GM18519 (cell line): ENCODE data around the gene APBB1.
"Not testable (repeated sequence)": the region's sequence is repeated elsewhere in the genome, so short reads cannot be mapped to it uniquely, and the experiment has no call there.

Experiments
- ATAC-seq: cut with Tn5 transposase; IDR thresholded peaks from one replicate; pipeline ENCODE4 v1.9.1; 2021; ENCODE audit warnings: mild to moderate bottlenecking, moderate library complexity; ENCODE audit not compliant: unreplicated experiment, low FRiP score

Gene APBB1

GRCh38 chr11:6393989-6394670, 24.8 kb downstream of the APBB1 start:
- no peak for ATAC-seq

GRCh38 chr11:6392251-6392650, 26.6 kb downstream of the APBB1 start:
- not testable (repeated sequence) for ATAC-seq

DNA sequence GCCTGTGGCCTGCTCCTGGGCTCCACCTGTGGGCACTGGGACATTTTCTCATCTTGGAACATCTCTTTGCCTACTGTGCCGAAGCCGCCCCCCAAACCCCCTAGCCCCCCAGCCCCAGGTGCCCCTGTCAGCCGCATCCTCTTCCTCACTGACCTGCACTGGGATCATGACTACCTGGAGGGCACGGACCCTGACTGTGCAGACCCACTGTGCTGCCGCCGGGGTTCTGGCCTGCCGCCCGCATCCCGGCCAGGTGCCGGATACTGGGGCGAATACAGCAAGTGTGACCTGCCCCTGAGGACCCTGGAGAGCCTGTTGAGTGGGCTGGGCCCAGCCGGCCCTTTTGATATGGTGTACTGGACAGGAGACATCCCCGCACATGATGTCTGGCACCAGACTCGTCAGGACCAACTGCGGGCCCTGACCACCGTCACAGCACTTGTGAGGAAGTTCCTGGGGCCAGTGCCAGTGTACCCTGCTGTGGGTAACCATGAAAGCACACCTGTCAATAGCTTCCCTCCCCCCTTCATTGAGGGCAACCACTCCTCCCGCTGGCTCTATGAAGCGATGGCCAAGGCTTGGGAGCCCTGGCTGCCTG, 27.3 kb downstream of the APBB1 start:
- ATAC-seq = no peak

- ATAC-seq = no peak
These were observed 28.0 kb downstream of the APBB1 start for GRCh38 chr11:6390718-6391469.

GRCh38 chr11:6389905-6390717, 28.8 kb downstream of the APBB1 start, which contains the start of gene SMPD1:
SMPD1 (plus strand) TSS chr11:6390474; CDS start chr11:6390599, 125 bp downstream.
- peak; percentile 96 for ATAC-seq

DNA sequence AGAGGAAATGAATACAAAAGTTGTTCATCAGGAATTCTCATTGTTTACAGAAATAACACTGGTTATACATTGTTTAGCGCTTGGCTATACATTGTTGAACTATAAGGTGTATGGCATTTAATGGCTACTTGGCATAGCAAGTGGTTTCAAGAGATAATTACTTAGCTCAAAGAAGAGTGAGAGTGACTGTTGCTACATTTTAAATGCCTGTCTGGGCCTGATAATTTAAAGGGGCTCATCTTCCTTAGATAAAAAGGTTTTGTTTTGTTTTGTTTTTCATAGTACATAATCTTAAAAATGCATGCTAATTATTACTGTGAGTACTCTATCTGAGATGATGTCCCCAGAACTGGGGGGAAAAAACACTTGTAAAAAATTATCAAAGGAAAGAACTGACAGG, 30.1 kb downstream of the APBB1 start:
- no peak for ATAC-seq

- no peak for ATAC-seq
These were observed 30.9 kb downstream of the APBB1 start for GRCh38 chr11:6387811-6388599.

- no peak for ATAC-seq
These were observed 33.7 kb downstream of the APBB1 start for GRCh38 chr11:6385046-6385777.

DNA sequence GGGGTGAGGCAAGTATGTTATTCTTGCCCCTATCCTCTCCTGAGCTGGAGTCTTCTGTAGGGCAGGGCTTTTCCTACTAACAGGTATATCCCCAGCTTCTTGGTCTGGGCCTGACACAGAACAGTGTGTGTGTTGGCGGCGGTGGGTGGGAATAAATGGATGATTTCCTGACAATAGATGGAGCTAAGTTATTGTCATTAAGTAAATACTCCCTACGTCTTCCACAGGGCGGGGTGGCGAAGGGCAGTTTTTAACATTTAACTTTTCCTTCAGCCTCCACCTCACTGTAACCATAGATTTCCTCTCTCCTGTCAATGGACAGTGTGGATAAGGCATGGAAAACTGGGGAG, 40.3 kb downstream of the APBB1 start:
- no peak for ATAC-seq

- ATAC-seq = peak; percentile 61
These were observed 40.8 kb downstream of the APBB1 start for GRCh38 chr11:6377902-6378639.

GRCh38 chr11:6371825-6372224, 47.1 kb downstream of the APBB1 start:
- no peak for ATAC-seq

- no peak for ATAC-seq
These were observed 53.2 kb downstream of the APBB1 start for GRCh38 chr11:6365659-6366058.

DNA sequence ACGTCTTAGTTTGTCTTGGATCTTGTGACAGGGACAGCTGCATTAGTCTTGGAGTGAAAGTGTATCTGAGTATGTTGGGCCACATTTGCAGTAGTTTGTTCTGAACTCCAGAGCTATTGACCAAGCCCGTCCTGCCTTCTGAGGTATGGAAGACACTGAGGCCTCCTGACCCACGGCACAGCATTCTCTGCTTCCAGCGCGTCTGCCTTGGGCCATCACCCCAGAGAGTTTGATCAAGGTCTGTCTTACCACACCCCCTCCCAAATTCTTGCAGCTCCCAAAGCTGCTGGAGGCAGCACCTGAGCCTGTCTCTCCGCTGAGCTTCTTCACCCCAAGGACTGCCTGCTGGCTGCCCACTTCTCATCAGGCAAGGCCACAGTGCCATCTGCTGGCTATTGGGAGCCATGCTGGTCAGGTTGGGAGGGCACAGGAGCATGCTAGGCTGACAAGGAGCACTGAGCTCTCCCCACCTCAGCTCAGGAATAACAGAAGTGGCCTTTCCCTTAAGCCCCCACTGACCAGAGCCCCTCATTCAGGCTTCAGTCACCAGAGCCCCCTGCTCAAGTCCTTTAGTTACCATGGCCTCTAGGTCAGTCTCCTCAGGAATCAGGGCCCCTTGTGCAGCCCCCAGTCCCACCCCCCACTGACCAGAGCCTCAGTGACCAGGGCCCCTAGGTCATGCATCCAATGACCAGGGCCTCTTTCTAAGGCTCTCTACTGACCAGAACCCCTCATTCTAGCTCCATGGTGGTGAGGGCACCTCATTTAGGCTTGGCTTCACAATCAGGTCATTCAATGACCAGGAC, 55.8 kb downstream of the APBB1 start:
- peak; percentile 76 for ATAC-seq

- no peak for ATAC-seq
These were observed 56.6 kb downstream of the APBB1 start for GRCh38 chr11:6362185-6362872.

- no peak for ATAC-seq
These were observed 58.7 kb downstream of the APBB1 start for GRCh38 chr11:6360183-6360582.

- no peak for ATAC-seq
These were observed 61.7 kb downstream of the APBB1 start for GRCh38 chr11:6357222-6357621.

- no peak for ATAC-seq
These were observed 62.3 kb downstream of the APBB1 start for GRCh38 chr11:6356503-6357055.
